Measurements from ENCODE around the gene BUD13. TPM values are rescaled to one million over a fixed set of nuclear protein-coding genes. Genes with fewer than 3 reads are reported as not detected.

The BUD13 gene
- total and polyA plus RNA-seq, 11 donors: 4.3 to 10.0 (median 7.1) TPM

DNA sequence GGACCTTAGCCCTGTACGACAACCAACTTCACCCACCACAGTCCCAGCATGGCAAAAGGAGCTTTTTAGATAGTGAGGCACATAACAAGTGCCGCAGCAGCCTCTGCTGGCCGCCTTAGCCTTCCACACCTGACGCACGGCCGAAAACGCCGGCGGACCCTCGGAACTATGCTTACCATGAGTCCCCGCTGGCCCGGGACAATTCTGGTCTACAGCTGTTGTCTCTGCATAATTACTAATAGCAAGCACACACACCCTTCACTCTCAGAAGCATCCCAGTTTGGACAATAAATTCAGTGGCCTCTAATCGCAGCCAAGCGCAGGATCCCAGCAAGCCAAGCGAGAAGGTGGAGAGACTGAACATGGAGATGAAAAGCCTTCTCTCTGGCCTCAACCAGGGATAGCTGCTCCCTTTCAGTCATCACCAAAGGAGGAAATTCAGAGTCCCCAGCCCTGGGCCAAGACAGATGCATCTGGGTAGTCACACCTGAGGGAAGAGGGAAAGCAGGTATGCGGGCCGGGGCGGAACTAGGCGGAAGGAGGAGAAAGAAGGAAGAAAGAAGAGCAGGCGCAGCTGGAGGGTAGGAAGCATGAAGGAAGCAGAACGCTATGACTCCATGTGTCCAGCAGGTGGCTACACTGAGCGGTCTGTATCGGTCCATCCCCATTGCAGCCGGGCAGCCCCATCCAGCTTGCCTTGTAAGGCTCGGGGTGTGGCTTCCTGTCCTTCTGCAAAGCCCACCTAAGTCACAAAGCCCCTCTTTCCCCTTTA lies 40.3 kb downstream of the BUD13 start:
- H3K9me3 ChIP-seq: no peaks in the 10 kb centered on the region
- no peaks in the 10 kb centered on the region for H3K36me3 ChIP-seq
- intact Hi-C loops (cut with DNase I): loop anchor here in 2 of 10 donors (5.0 kb wide), 2 partner anchors 375 to 495 kb away; no protein-coding TSS in a partner anchor
- peaks cover 0 to 7% (median 0%) of the 10 kb centered on the region in 9 donors for H3K27me3 ChIP-seq
- 32 to 44% (median 36%) methylated on average over 20 to 25 of the region's 25 CpGs for WGBS, 4 donors
- ATAC-seq (peak; percentile 35 to 83 (median 70)), DNase-seq (peak in 4 of 5 donors; percentile 40 to 67 (median 49))
- TF ChIP-seq POLR2A (IDR thresholded peaks at IDR 0.05): no peak
- TF ChIP-seq, protein P1, sequence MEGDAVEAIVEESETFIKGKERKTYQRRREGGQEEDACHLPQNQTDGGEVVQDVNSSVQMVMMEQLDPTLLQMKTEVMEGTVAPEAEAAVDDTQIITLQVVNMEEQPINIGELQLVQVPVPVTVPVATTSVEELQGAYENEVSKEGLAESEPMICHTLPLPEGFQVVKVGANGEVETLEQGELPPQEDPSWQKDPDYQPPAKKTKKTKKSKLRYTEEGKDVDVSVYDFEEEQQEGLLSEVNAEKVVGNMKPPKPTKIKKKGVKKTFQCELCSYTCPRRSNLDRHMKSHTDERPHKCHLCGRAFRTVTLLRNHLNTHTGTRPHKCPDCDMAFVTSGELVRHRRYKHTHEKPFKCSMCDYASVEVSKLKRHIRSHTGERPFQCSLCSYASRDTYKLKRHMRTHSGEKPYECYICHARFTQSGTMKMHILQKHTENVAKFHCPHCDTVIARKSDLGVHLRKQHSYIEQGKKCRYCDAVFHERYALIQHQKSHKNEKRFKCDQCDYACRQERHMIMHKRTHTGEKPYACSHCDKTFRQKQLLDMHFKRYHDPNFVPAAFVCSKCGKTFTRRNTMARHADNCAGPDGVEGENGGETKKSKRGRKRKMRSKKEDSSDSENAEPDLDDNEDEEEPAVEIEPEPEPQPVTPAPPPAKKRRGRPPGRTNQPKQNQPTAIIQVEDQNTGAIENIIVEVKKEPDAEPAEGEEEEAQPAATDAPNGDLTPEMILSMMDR (IDR thresholded peaks at IDR 0.05): peak; percentile 68 to 90 (median 80)
- H3K4me3 ChIP-seq: no peak overlapping the region
- H3K27ac ChIP-seq: no peak overlapping the region
- H3K4me1 ChIP-seq: peaks cover 0 to 13% (median 0%) of the 10 kb centered on the region in 12 donors

DNA sequence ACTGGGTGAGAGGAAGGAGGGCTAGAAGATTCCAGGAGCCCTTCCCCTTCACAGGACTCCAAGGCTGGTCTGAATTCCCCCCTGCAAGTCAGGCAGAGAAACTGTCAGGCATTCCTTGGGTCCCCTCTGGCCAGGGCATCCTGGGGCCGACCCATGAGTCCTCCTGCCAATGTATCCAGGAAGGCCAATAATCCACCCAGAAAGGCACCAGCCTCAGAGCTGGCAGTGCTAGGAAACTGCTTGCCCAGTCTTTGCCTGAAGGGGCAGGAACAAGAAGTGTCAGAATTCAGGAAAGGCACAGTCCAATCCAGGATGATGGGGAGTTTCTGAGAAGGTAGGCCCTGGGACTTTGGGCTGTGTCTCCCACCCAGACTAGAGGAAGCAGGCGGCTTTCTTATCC lies 41.0 kb downstream of the BUD13 start:
- H3K9me3 ChIP-seq: no peaks in the 10 kb centered on the region
- TF ChIP-seq POLR2A (IDR thresholded peaks at IDR 0.05): no peak
- TF ChIP-seq, protein P1 (IDR thresholded peaks at IDR 0.05): no peak
- H3K36me3 ChIP-seq: no peaks in the 10 kb centered on the region
- peaks cover 0 to 8% (median 0%) of the 10 kb centered on the region in 9 donors for H3K27me3 ChIP-seq
- WGBS, 4 donors: 68 to 93% (median 81%) methylated on average over 2 of the region's 2 CpGs
- intact Hi-C loops (cut with DNase I): loop anchor here in 2 of 10 donors (5.0 kb wide), 2 partner anchors 375 to 495 kb away; no protein-coding TSS in a partner anchor
- no peak for DNase-seq
- ATAC-seq: no peak
- no peak overlapping the region for H3K27ac ChIP-seq
- H3K4me1 ChIP-seq: peaks cover 0 to 13% (median 0%) of the 10 kb centered on the region in 12 donors
- no peak overlapping the region for H3K4me3 ChIP-seq

DNA sequence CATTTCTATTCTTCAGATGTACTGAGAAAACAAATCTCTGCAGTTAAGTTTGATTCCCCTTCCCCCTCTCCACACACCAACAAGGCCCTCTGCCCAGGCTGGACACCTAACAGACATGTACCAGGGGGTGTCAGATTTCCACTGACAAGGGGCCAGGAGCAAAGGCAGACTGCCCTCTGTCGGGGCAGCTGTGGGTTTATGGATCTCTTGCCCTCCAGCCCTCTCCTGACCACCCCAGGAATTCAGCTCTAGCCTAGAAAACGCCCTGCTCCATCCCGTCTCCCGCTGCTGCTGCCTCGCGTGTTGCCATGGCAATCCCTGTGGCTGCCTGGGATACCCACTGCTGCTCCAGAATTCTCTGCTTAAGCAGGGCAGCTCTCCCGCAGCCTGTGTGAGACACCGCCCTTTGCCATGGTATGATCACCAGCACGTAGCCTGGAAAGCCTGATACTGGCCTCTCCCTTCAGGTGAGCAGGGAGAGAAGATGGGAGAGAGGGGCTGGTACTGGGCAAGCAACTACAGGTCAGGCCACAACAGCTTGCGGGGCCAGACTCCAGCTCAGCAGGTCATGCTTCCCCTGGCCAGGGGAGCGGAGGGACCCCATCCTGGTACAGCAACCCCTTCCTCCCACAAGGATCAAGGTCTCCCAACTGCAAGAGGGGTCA lies 41.6 kb downstream of the BUD13 start:
- Histone ChIP-seq H3K27ac (no peak overlapping the region), H3K27me3 (peaks cover 0 to 9% (median 0%) of the 10 kb centered on the region in 9 donors), H3K9me3 (no peaks in the 10 kb centered on the region), H3K36me3 (no peaks in the 10 kb centered on the region), H3K4me1 (peaks cover 0 to 13% (median 0%) of the 10 kb centered on the region in 12 donors), H3K4me3 (no peak overlapping the region)
- no peak for TF ChIP-seq POLR2A (IDR thresholded peaks at IDR 0.05)
- TF ChIP-seq, protein P1 (IDR thresholded peaks at IDR 0.05): no peak
- no peak for DNase-seq
- WGBS, 4 donors: 52 to 77% (median 61%) methylated on average over 6 to 11 of the region's 11 CpGs
- peak in 3 of 4 donors; percentile 16 to 26 (median 20) for ATAC-seq
- intact Hi-C loops (cut with DNase I): loop anchor here in 2 of 10 donors (5.0 kb wide), 2 partner anchors 376 to 496 kb away; no protein-coding TSS in a partner anchor

DNA sequence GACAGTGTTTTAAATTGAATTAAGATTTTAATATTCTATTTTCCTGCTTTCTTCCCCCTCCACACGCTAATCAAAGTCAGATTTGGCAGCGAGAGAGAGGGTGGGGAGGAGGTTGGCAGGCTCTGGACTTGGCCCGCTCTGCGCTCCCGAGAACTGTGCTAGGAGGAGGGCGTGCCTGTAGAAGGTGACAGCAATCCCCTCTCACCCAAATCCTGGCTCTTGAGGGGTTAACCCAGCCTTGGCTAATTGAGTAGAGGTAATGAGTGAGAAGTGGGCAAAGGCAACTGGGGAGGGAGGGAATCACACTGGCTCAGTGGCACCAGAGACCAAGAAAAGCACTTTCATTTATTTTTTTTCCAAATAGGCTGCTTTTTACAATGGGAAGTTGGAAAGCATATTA lies 42.2 kb downstream of the BUD13 start:
- DNase-seq (no peak), ATAC-seq (peak; percentile 40 to 67 (median 54))
- WGBS, 4 donors: 23 to 37% (median 33%) methylated on average over 6 of the region's 6 CpGs
- H3K36me3 ChIP-seq: no peaks in the 10 kb centered on the region
- no peaks in the 10 kb centered on the region for H3K9me3 ChIP-seq
- no peak overlapping the region for H3K27ac ChIP-seq
- TF ChIP-seq POLR2A (IDR thresholded peaks at IDR 0.05): no peak
- TF ChIP-seq, protein P1 (IDR thresholded peaks at IDR 0.05): no peak
- intact Hi-C loops (cut with DNase I): loop anchor here in 2 of 10 donors (5.0 kb wide), 2 partner anchors 377 to 497 kb away; no protein-coding TSS in a partner anchor
- peaks cover 0 to 9% (median 0%) of the 10 kb centered on the region in 9 donors for H3K27me3 ChIP-seq
- no peak overlapping the region for H3K4me3 ChIP-seq
- peaks cover 0 to 13% (median 0%) of the 10 kb centered on the region in 12 donors for H3K4me1 ChIP-seq

Measured in heart left ventricle (tissue), 16 donors.